Endometrial microvascular endothelial cells (primary cell): ENCODE results near the gene CCDC78. TPM values are rescaled to one million over a fixed set of nuclear protein-coding genes. Genes with fewer than 3 reads are reported as not detected.
"Not testable (repeated sequence)": the region's sequence is repeated elsewhere in the genome, so short reads cannot be mapped to it uniquely, and the experiment has no call there.

Experiments
- in situ Hi-C: cut with HindIII; loops from 2 replicates; pipeline ENCODE4 v1.10.0; 2017; ENCODE audit warnings: low sequenced_read_pairs, low pct_unique_long_range_greater_than_20kb; ENCODE audit errors: inconsistent ontology term
- total RNA-seq: library from RNA; depleted of rRNA; stranded (reverse); fragments of >200 nt; gene quantifications from one replicate; pipeline ENCODE4 v1.2.3, GENCODE V29; 2015; ENCODE audit errors: inconsistent ontology term

CCDC78 gene
- total RNA-seq, 1 donor from 2014 or later = not detected

DNA sequence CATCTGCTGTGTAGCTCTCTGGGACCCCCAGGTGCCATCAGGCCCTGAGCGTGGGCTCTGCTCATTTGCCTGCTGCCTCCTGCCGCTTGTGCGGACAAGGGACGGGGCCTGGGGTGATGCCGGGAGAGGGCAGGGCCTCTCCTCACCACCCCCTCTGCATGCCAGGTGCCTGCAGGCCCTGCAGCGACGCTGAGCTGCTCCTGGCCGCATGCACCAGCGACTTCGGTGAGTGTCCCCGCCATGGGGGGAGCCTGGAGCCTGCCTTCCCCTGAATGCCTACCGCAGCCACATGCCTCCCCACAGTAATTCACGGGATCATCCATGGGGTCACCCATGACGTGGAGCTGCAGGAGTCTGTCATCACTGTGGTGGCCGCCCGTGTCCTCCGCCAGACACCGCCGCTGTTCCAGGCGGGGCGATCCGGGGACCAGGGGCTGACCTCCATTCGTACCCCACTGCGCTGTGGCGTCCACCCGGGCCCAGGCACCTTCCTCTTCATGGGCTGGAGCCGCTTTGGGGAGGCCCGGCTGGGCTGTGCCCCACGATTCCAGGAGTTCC lies 9.4 kb downstream of the CCDC78 start:
- in situ Hi-C loops = no loop called here

DNA sequence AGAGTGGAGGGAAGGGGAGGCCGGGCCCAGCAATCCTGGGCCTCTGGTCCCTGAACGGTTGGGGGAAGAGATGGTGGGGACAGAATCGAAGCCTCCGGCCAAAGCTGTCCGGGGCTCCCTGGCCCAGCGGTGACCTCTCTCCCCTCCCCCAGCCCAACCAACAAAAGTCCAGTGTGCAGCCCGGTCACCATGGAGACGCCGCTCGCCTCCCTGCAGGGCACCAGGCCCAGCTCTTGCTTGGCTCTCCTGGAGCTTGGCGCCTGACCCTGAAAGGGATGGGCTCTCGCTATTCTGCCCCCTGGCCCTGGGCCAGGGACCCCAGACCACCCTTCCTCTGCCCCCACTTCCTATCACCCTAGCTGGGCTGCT lies 10.1 kb downstream of the CCDC78 start:
- in situ Hi-C loops = no loop called here

DNA sequence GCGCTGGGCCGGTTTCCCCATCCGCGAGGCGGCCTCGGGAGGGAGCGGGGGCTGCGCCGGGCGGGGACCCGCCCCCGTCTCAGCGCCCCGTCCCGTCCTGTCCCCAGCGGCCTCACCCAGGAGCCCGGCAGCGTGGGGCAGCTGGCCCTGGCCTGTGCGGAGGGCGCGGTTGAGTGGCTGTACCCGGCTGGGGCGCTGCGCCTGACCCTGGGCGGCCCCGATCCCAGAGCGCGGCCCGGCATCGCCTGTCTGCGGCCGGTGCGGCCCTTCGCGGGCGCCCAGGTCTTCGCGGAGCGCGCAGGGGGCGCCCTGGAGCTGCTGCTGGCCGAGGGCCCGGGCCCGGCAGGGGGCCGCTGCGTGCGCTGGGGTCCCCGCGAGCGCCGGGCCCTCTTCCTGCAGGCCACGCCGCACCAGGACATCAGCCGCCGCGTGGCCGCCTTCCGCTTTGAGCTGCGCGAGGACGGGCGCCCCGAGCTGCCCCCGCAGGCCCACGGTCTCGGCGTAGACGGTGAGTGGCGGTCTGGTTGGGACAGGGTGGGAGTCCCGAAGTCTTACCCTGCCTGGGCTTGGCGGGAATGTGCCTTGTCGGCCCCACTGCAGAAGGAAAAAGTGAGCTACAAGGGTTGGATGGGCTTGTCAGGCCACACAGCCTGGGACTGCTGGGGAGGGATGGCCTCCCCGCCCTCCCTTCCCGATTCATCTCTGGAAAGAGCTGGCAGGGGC lies 10.6 kb downstream of the CCDC78 start:
- in situ Hi-C loops = no loop called here

DNA sequence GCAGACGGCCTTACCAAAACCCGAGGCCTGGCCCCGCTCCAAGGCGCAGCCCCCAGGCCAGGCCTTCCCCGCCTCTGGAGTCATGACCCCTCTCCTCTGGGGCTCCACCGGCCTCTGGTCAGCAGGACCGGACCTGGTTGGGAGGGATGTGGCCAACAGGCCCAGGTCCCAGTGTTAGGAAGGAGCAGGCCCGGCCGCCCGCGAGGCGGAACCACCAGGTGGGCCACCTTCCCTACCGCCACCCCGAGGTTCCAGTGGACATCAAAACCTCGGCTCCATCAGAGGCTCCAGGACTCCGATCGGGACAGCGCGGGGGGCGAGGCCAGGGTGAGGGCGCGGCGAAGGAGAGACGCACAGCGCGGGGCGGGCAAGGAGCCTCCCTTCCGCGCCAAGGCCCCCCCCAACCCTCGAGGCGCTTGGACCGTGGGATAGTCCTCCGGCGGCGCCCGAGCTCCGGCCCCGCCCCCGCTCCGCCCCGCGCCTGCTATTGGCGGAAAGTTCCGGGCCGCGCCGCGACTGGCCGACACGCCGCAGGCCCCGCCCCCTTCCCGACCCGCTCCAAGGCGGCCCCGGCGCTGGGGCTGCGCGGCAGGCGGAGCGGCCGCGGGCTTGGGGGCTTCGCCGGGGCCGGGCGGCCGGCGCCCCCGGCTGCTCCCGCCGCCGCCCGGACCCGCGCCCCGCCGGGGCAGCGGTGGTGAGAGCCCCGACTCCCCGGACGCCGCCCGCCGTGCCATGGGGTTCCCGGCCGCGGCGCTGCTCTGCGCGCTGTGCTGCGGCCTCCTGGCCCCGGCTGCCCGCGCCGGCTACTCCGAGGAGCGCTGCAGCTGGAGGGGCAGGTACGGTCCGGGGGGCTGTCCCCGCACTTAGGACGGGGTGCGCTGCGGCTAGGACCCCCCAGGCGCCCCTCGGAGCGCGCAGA lies 11.4 kb downstream of the CCDC78 start, which contains the start of gene METRN:
METRN (plus strand) TSS at position 561 of the 919 bp plus-strand sequence; CDS start at position 733, 172 bp downstream.
- in situ Hi-C loops = no loop called here

DNA sequence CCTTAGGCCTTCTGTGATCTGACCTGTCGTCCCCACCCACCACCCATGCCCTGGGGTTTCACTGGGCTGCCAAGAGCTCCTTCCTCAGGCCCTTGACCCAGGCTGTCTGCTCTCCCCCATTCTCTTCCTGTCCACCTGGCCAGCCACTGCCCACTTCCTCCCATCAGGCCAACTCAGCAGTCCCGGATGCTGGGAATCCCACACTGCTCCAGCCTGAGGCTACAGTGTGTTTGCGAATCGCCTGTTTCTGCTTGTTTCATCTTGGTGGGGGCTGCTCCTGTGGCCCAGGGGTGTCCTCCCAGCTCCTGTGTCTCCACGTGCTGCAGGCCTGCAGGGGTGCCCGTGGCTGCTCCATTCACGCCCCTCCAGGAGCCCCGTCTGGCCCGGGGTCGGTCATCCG lies 12.2 kb downstream of the CCDC78 start:
- in situ Hi-C loops = no loop called here

DNA sequence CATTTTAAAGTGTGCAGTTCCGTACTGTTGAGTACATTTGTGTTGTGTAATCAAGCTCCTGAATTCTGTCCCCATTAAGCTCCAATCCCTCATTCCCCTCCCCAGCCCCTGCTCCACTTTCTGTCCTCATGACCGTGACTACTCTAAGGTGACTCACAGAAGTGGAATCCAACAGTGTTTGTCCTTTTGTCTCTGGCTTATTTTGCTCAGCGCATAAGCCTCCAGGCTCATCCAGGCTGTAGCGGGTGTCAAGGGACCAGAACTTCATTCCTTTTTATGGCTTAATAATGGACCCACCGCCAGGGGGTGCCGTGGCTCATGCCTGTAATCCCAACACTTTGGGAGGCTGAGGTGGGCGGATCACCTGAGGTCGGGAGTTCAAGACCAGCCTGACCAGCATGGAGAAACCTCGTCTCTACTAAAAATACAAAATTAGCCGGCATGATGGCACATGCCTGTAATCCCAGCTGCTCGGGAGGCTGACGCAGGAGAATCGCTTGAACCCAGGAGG lies 13.4 kb downstream of the CCDC78 start:
- in situ Hi-C loops = not testable (repeated sequence)

DNA sequence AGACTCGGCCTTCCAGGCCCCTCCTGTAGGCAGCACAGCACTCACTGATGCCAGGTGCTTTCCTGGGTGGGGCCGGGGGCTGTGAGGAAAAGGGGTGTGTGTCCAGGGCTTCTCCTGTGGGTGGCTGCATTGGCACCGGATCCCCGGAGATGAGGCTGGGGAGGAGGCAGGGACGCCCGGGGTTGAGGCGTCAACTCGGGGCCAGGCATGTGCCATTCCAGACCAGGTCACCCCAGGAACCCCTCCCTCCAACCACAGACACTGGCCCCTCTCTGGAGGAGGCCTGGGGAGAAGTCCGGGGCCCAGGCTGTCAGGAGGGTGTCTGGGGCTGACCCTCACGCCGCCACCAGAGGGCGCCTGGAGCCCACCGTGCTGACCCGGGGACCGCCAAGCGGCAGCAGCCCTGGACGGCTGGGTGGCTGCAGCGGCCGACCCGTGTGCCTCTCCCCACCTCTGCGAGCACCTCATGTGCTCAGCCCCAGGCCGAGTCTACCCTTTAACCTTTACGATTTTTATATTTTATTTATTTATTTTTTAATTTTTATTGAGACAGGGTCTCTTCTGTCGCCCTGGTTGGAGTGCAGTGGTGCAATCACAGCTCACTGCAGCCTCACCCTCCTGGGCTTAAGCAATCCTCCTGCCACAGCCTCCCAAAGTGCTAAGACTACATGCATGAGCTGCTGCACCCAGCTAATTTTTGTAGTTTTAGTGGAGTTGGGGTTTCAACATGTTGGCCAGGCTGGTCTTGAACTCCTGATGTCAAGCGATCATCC lies 14.5 kb downstream of the CCDC78 start:
- in situ Hi-C loops = no loop called here

DNA sequence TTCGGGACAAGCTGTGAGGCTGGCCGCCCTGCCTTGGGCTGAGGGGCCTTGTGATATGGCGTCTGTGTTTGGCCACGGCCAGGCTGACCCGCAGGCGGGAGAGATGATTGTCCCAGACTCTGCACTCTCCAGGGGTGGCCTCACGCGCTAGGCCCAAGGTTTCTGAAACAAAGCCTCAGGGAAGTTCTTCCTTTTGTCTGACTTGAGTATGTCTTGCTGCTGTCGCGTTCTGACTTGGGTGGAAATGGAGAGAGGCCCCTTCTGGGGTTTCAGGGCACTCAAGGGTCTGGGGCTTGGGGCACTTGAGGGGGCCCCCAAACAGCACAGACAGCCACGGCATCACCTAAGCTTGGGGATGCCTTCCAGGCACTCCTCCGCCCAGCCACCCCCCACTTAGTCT lies 15.2 kb downstream of the CCDC78 start:
- in situ Hi-C loops = no loop called here

DNA sequence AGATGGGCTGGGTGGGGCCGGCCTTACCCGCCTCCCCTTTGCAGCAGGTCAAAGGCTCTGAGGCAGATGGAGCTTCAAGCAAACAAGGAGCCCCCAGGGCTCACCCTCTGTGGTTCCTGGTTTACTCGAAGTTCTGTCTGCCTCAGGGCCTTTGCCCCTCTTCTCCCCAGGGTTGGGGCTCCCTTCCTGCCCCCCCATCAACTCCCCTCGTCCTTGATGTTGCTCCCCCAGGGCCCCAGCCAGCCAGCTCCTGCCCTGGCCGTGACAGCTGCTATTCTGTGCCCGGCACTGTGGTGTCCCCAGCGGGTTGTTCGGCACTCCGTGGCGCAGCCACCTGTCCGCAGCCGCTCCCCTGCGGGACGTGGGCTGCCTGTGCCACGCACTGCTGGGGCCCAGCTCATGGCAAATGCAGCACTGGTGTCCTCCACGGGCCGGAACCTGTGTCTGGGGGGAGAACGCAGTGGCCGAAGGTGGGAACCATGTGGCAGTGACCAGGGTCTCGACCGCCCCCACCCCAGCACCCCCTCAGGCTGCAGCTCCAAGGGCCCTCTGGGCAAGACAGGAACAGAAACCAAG lies 15.7 kb downstream of the CCDC78 start:
- in situ Hi-C loops = no loop called here

DNA sequence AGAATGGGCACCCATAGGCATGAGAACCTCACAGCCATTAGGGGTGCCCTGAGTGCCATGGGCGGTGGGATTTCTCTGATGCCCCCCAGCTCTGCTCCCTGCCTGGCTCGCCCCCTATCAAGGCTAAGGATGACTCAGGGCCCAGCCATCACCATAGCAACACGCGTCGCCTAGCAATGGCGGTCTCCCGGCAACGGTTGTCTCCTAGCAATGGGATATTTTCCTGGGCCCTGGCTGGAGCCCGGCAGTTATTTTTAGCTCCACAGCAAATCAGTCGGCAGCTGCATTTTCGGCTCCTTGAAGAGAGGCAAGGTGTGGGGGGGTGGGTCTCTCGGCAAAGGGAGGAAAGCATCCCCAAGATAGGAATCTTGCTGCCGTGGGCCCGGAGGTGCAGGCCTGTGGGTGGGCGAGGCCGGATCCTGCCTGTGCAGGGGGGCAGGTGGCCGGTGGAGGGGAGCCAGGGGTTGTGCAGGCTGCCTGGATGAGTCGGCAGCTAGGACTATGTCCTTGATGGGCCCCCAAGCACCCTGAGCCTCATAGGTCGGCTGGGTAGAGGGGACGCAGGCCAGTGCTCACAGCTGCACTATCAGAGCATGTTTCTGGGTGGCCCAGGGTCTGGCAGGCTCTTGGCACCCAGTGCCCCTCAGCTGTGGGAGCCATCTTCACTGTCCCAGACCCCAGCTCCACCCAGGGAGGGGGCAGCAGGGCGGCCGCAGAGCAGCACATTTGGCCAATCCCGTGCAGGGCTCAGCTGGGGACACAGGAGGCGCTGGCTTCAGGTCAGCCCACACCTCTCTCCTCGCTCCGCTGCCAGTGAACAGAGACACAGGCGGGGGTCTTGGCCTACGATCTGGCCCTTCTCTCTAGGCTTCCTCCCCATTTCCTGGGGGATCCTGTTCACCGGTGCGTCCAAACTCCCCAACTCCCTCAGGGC lies 16.4 kb downstream of the CCDC78 start:
- in situ Hi-C loops = no loop called here

DNA sequence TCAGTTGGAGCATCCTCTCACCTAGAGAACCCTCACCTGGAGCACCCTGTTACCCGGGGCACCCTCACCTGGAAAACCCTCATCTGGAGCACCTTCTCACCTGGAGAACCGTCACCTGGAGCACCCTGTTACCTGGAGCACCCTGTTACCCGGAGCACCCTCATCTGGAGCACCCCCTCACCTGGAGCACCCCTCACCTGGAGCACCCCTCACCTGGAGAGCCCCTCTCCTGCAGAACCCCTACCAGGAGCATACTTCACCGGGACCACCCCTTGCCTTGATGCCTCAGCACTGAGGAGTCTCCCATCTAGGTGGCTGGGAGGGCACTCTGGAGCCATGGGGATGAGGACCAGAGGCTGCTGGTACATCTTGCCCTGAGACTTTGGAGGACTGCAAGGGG lies 17.3 kb downstream of the CCDC78 start:
- in situ Hi-C loops = no loop called here

DNA sequence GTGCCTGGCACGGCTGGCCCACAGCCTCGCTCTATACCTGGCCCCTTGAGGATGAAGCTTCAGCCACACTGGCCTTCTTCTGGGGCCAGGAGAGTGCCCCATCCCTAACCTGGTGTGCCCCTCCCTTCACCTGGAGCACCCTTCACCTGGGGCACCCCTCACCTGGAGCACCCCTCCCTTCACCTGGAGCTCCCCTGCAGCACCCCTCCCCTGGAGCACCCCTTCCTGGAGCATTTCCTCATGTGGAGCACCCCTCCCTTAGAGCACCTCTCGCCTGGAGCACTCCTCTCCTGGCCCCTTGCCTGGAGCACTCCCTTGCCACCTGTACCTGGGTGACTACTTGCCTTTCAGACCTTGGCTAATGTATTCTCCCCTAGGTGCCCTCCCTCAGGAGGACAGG lies 18.2 kb downstream of the CCDC78 start:
- in situ Hi-C loops = no loop called here

DNA sequence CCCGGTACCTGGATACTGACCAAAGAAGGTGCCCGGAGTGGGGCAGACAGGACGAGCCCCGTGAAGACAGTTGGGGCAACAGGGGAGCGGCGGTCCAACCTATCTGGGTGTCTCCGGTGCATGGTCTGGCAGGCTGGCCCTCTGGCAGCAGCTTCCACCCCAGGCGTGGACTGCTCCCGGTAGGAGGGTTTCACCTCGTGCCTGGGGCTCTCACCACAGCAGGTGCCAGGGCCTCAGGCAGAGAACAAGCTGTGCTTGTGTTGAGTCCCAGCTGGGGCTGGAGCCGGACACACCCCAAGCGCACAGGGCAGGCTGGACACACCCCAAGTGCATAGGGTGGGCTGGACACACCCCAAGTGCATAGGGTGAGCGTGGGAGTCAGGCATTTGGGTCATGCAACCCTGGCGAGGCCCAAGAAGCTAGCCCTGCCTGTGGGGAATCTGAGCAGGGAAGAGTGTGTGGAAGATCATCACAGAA lies 19.1 kb downstream of the CCDC78 start:
- in situ Hi-C loops = no loop called here

DNA sequence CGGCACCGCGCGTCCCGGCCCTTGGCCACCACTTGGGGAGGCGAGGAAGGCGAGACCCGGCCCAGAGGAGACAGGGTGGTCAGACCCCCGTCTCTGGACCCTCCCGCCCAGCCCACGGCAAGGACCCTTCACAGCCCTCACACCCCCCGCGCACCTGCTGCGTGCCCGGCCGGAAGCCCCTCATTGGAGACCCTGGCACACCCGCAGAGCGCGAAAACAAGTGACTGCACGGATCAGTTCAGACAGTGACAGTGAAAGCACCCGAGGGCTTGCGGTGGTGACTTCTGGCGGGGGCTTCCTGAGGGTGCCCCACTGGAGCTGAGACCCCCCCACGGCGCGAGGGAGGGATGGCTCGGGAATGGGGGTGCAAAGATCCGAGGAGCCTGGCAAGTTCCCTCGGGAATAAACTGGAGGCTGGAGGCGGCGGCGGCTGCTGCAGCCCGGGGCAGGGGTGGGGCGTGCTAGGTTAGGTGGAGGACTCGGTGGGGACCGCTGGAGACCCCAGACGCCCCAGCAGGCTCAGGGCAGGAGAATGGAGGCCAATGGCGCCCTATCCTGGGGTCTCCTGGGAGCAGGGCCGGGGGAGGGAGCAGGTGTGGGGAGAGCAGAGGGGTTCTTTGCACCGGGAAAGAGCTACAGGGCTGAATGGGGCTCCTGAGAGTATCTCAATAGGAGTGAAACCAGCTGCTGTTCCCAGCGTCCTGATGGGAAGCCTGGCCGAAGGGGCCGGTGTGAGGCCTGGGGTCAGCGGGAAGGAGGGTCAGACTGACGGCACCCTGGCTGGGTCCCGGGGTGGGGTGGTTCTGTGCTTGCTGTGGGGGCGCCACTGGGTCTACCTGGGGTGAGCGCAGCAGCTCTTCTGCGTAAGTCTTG lies 19.8 kb downstream of the CCDC78 start:
- in situ Hi-C loops = no loop called here

DNA sequence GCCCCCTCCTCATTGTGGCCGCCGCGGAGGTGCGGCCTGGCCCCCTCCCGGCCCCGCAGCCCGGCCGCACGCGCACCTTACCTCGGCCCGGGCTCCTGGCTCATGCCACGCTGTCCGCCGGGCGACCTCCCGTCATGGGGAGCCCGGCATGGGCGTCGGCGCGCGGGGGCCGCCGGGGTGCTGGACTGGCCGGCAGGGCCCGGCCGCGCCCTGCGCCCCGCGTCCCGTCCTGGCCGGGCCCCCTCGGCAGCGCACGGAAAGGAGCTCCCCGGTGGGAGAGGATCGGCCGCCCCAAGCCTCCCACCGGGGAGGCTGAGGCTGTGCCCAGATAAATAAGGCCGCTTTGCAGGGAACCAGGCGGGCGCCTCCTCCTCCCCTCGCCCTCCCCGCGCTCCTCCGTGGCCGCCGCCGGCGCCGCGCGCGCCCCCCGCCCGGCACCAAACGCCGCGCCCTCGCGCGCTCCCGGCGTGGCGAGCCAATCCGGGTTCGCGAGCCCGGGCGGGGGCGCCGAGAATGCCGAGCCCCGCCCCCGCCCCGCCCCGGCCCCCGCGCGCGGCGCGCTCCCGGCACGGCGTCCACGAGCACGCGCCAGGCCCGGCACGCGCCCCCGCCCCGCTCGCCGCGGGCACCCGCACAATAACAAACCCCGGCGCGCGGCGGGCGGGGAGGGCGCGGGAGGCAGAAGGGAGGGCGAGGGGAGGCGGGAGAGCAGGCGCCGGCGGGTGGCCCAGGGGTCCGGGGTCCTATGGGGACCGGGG lies 20.6 kb downstream of the CCDC78 start, which contains the start of gene FBXL16:
FBXL16 (minus strand) TSS at position 371 of the 758 bp plus-strand sequence. CDS start 8,396 bp downstream, outside the sequence.
- in situ Hi-C loops = no loop called here
